Psoas muscle (tissue), 7 donors: ENCODE results near the gene LRRC26. TPM values are rescaled to one million over a fixed set of nuclear protein-coding genes. Genes with fewer than 3 reads are reported as not detected.

Source experiments
- polyA plus RNA-seq, 3 donors: library from polyadenylated mRNA; stranded (reverse); fragments of 200-250 nt; gene quantifications; one replicate each; pipeline ENCODE4 v1.2.3, GENCODE V29; 2013
- total RNA-seq, 4 donors: library from RNA; stranded (reverse); fragmentation: NEBNext Ultra II Directional in 2 of 4; extraction: Animal tissue kit (Norgen Biotek cat#: 25700) in 2 of 4; gene quantifications; one replicate each; pipeline versions ENCODE4 v1.2.1 to v1.2.4, GENCODE V29; 2021 to 2023
- donor health status: healthy with polysubstance abuse.
- donor health status: DM: no; HTN: no; CAD: no; lungs with moderate emphysema.
- donor health status: Bipolar disorder and iron deficiency.
- donor health status: healthy.
- donor health status: DM: no; HTN: no; CAD: no.
- donor health status: DM: no; HTN: no; CAD: no.
- donor health status: DM: yes; HTN: yes; CAD: no.

The LRRC26 gene
- total and polyA plus RNA-seq, 7 donors = not detected

Other genes with a start within 250 kb of the LRRC26 start
Only the 30 nearest of the 31 such genes appear.
- 1 to 10 TPM; 1.7 to 7.9 (median 5.9) TPM for gene C8G, start 224.8 kb downstream of the LRRC26 start, total RNA-seq
- 1 to 10 TPM; 3.4 to 6.0 (median 4.5) TPM for gene C8G, start 224.8 kb downstream of the LRRC26 start, polyA plus RNA-seq
- gene LCN12, start 217.8 kb downstream of the LRRC26 start, total RNA-seq = 1 to 10 TPM in 1 of 4 donors, under 1 TPM in 2, not detected in 1; 0.38 to 1.5 (median 0.48) TPM
- under 1 TPM; 0.06 to 0.17 (median 0.13) TPM for gene LCN12, start 217.8 kb downstream of the LRRC26 start, polyA plus RNA-seq
- gene PTGDS, start 192.5 kb downstream of the LRRC26 start, total RNA-seq = 100 to 1,000 TPM in 1 of 4 donors, 10 to 100 TPM in 3; 23.3 to 130 (median 74.3) TPM
- 10 to 100 TPM; 29.9 to 37.9 (median 37.8) TPM for gene PTGDS, start 192.5 kb downstream of the LRRC26 start, polyA plus RNA-seq
- gene LCNL1, start 187.1 kb downstream of the LRRC26 start, total RNA-seq = under 1 TPM; 0.10 to 0.79 (median 0.38) TPM
- gene LCNL1, start 187.1 kb downstream of the LRRC26 start, polyA plus RNA-seq = under 1 TPM; 0.04 to 0.14 (median 0.06) TPM
- 10 to 100 TPM in 3 of 4 donors, 1 to 10 TPM in 1; 9.4 to 15.6 (median 12.4) TPM for gene PAXX, start 177.6 kb downstream of the LRRC26 start, total RNA-seq
- gene PAXX, start 177.6 kb downstream of the LRRC26 start, polyA plus RNA-seq = 10 to 100 TPM; 16.5 to 39.2 (median 25.2) TPM
- gene CLIC3, start 173.5 kb downstream of the LRRC26 start, total RNA-seq = under 1 TPM in 3 of 4 donors, not detected in 1; 0.38 to 0.90 (median 0.54) TPM
- gene CLIC3, start 173.5 kb downstream of the LRRC26 start, polyA plus RNA-seq = under 1 TPM; 0.55 to 0.94 (median 0.79) TPM
- gene ABCA2, start 141.8 kb downstream of the LRRC26 start, total RNA-seq = 10 to 100 TPM; 12.2 to 23.5 (median 18.3) TPM
- gene ABCA2, start 141.8 kb downstream of the LRRC26 start, polyA plus RNA-seq = 10 to 100 TPM in 1 of 3 donors, 1 to 10 TPM in 2; 6.9 to 11.1 (median 8.5) TPM
- gene FUT7, start 138.0 kb downstream of the LRRC26 start, total RNA-seq = under 1 TPM in 1 of 4 donors, not detected in 3; 0.08 TPM
- under 1 TPM in 2 of 3 donors, not detected in 1; 0.01 to 0.06 TPM for gene FUT7, start 138.0 kb downstream of the LRRC26 start, polyA plus RNA-seq
- 10 to 100 TPM; 17.3 to 32.1 (median 22.6) TPM for gene NPDC1, start 123.9 kb downstream of the LRRC26 start, total RNA-seq
- 10 to 100 TPM; 14.8 to 23.2 (median 17.6) TPM for gene NPDC1, start 123.9 kb downstream of the LRRC26 start, polyA plus RNA-seq
- gene ENTPD2, start 116.0 kb downstream of the LRRC26 start, total RNA-seq = 1 to 10 TPM in 2 of 4 donors, under 1 TPM in 2; 0.59 to 1.4 (median 0.95) TPM
- gene ENTPD2, start 116.0 kb downstream of the LRRC26 start, polyA plus RNA-seq = under 1 TPM; 0.17 to 0.29 (median 0.28) TPM
- gene SAPCD2, start 99.5 kb downstream of the LRRC26 start, total RNA-seq = under 1 TPM; 0.10 to 0.15 (median 0.12) TPM
- gene SAPCD2, start 99.5 kb downstream of the LRRC26 start, polyA plus RNA-seq = under 1 TPM in 2 of 3 donors, not detected in 1; 0.18 to 0.22 TPM
- gene UAP1L1, start 92.5 kb downstream of the LRRC26 start, total RNA-seq = 1 to 10 TPM; 1.8 to 4.5 (median 3.0) TPM
- 1 to 10 TPM; 1.5 to 2.4 (median 1.7) TPM for gene UAP1L1, start 92.5 kb downstream of the LRRC26 start, polyA plus RNA-seq
- gene MAN1B1, start 83.1 kb downstream of the LRRC26 start, total RNA-seq = 10 to 100 TPM; 13.5 to 18.1 (median 14.4) TPM
- 10 to 100 TPM; 13.1 to 24.4 (median 21.8) TPM for gene MAN1B1, start 83.1 kb downstream of the LRRC26 start, polyA plus RNA-seq
- gene DPP7, start 55.3 kb downstream of the LRRC26 start, total RNA-seq = 10 to 100 TPM; 43.2 to 75.3 (median 67.5) TPM
- gene DPP7, start 55.3 kb downstream of the LRRC26 start, polyA plus RNA-seq = 10 to 100 TPM; 34.8 to 67.7 (median 61.3) TPM
- gene GRIN1, start 30.9 kb downstream of the LRRC26 start, total RNA-seq = not detected
- under 1 TPM in 1 of 3 donors, not detected in 2; 0.06 TPM for gene GRIN1, start 30.9 kb downstream of the LRRC26 start, polyA plus RNA-seq
- not detected for gene TMEM210, start 2.0 kb upstream of the LRRC26 start, total RNA-seq
- not detected for gene TMEM210, start 2.0 kb upstream of the LRRC26 start, polyA plus RNA-seq
- 10 to 100 TPM; 20.5 to 32.1 (median 24.3) TPM for gene ANAPC2, start 18.5 kb upstream of the LRRC26 start, total RNA-seq
- 10 to 100 TPM; 13.0 to 22.6 (median 21.6) TPM for gene ANAPC2, start 18.5 kb upstream of the LRRC26 start, polyA plus RNA-seq
- gene SSNA1, start 18.6 kb upstream of the LRRC26 start, total RNA-seq = 10 to 100 TPM; 51.5 to 65.4 (median 54.4) TPM
- 100 to 1,000 TPM; 101 to 176 (median 142) TPM for gene SSNA1, start 18.6 kb upstream of the LRRC26 start, polyA plus RNA-seq
- 10 to 100 TPM in 2 of 4 donors, 1 to 10 TPM in 2; 8.0 to 11.3 (median 9.8) TPM for gene TPRN, start 30.7 kb upstream of the LRRC26 start, total RNA-seq
- gene TPRN, start 30.7 kb upstream of the LRRC26 start, polyA plus RNA-seq = 10 to 100 TPM in 1 of 3 donors, 1 to 10 TPM in 2; 3.6 to 11.1 (median 6.7) TPM
- 10 to 100 TPM; 31.2 to 40.1 (median 36.0) TPM for gene TMEM203, start 35.6 kb upstream of the LRRC26 start, total RNA-seq
- 10 to 100 TPM; 30.6 to 71.6 (median 47.7) TPM for gene TMEM203, start 35.6 kb upstream of the LRRC26 start, polyA plus RNA-seq
- gene NDOR1, start 35.6 kb upstream of the LRRC26 start, total RNA-seq = 1 to 10 TPM; 2.2 to 4.4 (median 3.7) TPM
- 1 to 10 TPM; 1.5 to 6.3 (median 6.2) TPM for gene NDOR1, start 35.6 kb upstream of the LRRC26 start, polyA plus RNA-seq
- 10 to 100 TPM in 1 of 4 donors, 1 to 10 TPM in 3; 4.8 to 12.8 (median 8.1) TPM for gene RNF208, start 52.2 kb upstream of the LRRC26 start, total RNA-seq
- gene RNF208, start 52.2 kb upstream of the LRRC26 start, polyA plus RNA-seq = 1 to 10 TPM; 5.9 to 6.4 (median 6.1) TPM
- under 1 TPM in 3 of 4 donors, not detected in 1; 0.18 to 0.77 (median 0.32) TPM for gene CYSRT1, start 55.1 kb upstream of the LRRC26 start, total RNA-seq
- 1 to 10 TPM in 1 of 3 donors, under 1 TPM in 2; 0.08 to 1.1 (median 0.11) TPM for gene CYSRT1, start 55.1 kb upstream of the LRRC26 start, polyA plus RNA-seq
- not detected for gene RNF224, start 57.5 kb upstream of the LRRC26 start, total RNA-seq
- under 1 TPM in 1 of 3 donors, not detected in 2; 0.01 TPM for gene RNF224, start 57.5 kb upstream of the LRRC26 start, polyA plus RNA-seq
- gene SLC34A3, start 60.9 kb upstream of the LRRC26 start, total RNA-seq = not detected
- not detected for gene SLC34A3, start 60.9 kb upstream of the LRRC26 start, polyA plus RNA-seq
- 100 to 1,000 TPM; 111 to 273 (median 230) TPM for gene TUBB4B, start 71.2 kb upstream of the LRRC26 start, total RNA-seq
- 100 to 1,000 TPM; 350 to 838 (median 389) TPM for gene TUBB4B, start 71.2 kb upstream of the LRRC26 start, polyA plus RNA-seq
- gene STPG3, start 81.2 kb upstream of the LRRC26 start, total RNA-seq = not detected
- under 1 TPM in 1 of 3 donors, not detected in 2; 0.08 TPM for gene STPG3, start 81.2 kb upstream of the LRRC26 start, polyA plus RNA-seq
- 10 to 100 TPM; 39.1 to 53.7 (median 42.8) TPM for gene NELFB, start 85.3 kb upstream of the LRRC26 start, total RNA-seq
- 10 to 100 TPM; 43.2 to 74.3 (median 58.5) TPM for gene NELFB, start 85.3 kb upstream of the LRRC26 start, polyA plus RNA-seq
- 1 to 10 TPM; 1.7 to 2.3 (median 2.1) TPM for gene TOR4A, start 107.7 kb upstream of the LRRC26 start, total RNA-seq
- gene TOR4A, start 107.7 kb upstream of the LRRC26 start, polyA plus RNA-seq = 1 to 10 TPM in 2 of 3 donors, under 1 TPM in 1; 0.77 to 2.3 (median 1.1) TPM
- gene NRARP, start 132.2 kb upstream of the LRRC26 start, total RNA-seq = 1 to 10 TPM; 3.5 to 7.5 (median 5.3) TPM
- 1 to 10 TPM in 1 of 3 donors, under 1 TPM in 2; 0.73 to 1.4 (median 0.91) TPM for gene NRARP, start 132.2 kb upstream of the LRRC26 start, polyA plus RNA-seq